Right ventricle myocardium inferior (tissue), 1 donor: ENCODE results near the gene CHCHD3. TPM values are rescaled to one million over a fixed set of nuclear protein-coding genes. Genes with fewer than 3 reads are reported as not detected.
"Not testable (repeated sequence)": the region's sequence is repeated elsewhere in the genome, so short reads cannot be mapped to it uniquely, and the experiment has no call there.

ENCODE experiments used
- ATAC-seq: fragments of 200-7000 bp; cut with Tn5 transposase; one replicate; pipeline ENCODE4 v1.9.1; 2020; ENCODE audit warnings: mild to moderate bottlenecking, moderate library complexity
- DNase-seq: peaks from one replicate; pipeline ENCODE4 v3.0.0; 2021; ENCODE audit errors: missing footprints
- intact Hi-C: fragments of 100-400 bp; cut with DNase I; formaldehyde crosslinking; loops from one replicate; pipeline ENCODE4 v1.11.0; 2022
- total RNA-seq: library from RNA; stranded (reverse); fragmentation: NEBNext Ultra II Directional; extraction: Animal tissue kit (Norgen Biotek cat#: 25700); gene quantifications from one replicate; pipeline ENCODE4 v1.2.1, GENCODE V29; 2021
- donor health status: DM: no; HTN: yes; CAD: no; lungs with severe emphysema.

The CHCHD3 gene
- total RNA-seq, 1 donor from 2014 or later: 169 TPM

- intact Hi-C loops: no loop called here
- ATAC-seq: no peak
- no peak for DNase-seq
Measured at GRCh38 chr7:132937286-132937685, 144.6 kb downstream of the CHCHD3 start.

GRCh38 chr7:132935608-132936007 lies 146.3 kb downstream of the CHCHD3 start:
- intact Hi-C loops: no loop called here
- ATAC-seq (no peak), DNase-seq (no peak)

GRCh38 chr7:132934017-132934416 lies 147.9 kb downstream of the CHCHD3 start:
- no peak for ATAC-seq
- intact Hi-C loops: no loop called here
- DNase-seq: no peak

- ATAC-seq: no peak
- intact Hi-C loops: no loop called here
- no peak for DNase-seq
Measured at GRCh38 chr7:132933072-132933458, 148.8 kb downstream of the CHCHD3 start.

GRCh38 chr7:132932296-132933071 lies 149.4 kb downstream of the CHCHD3 start:
- intact Hi-C loops: no loop called here
- ATAC-seq: no peak
- no peak for DNase-seq

GRCh38 chr7:132930881-132931280 lies 151.0 kb downstream of the CHCHD3 start:
- intact Hi-C loops: no loop called here
- DNase-seq (no peak), ATAC-seq (no peak)

- intact Hi-C loops, DNase-seq, ATAC-seq: not testable (repeated sequence)
Measured at GRCh38 chr7:132929944-132930343, 151.9 kb downstream of the CHCHD3 start.

GRCh38 chr7:132919771-132920170 lies 162.1 kb downstream of the CHCHD3 start:
- DNase-seq (no peak), ATAC-seq (no peak)
- intact Hi-C loops: no loop called here

GRCh38 chr7:132915647-132916046 lies 166.2 kb downstream of the CHCHD3 start:
- ATAC-seq (no peak), DNase-seq (no peak)
- intact Hi-C loops: no loop called here

GRCh38 chr7:132910657-132911056 lies 171.2 kb downstream of the CHCHD3 start:
- no peak for ATAC-seq
- no peak for DNase-seq
- intact Hi-C loops: no loop called here

GRCh38 chr7:132907380-132907940 lies 174.4 kb downstream of the CHCHD3 start:
- DNase-seq (no peak), ATAC-seq (no peak)

GRCh38 chr7:132906193-132906835 lies 175.6 kb downstream of the CHCHD3 start:
- no peak for DNase-seq
- ATAC-seq: no peak
- intact Hi-C loops: no loop called here

More at GRCh38 chr7:132907380-132907940, 174.4 kb downstream of the CHCHD3 start:
- intact Hi-C loops: no loop called here

GRCh38 chr7:132905136-132905535 lies 176.8 kb downstream of the CHCHD3 start:
- intact Hi-C loops, ATAC-seq, DNase-seq: not testable (repeated sequence)

GRCh38 chr7:132904209-132904608 lies 177.7 kb downstream of the CHCHD3 start:
- intact Hi-C loops: no loop called here
- DNase-seq (no peak), ATAC-seq (no peak)

GRCh38 chr7:132902294-132902693 lies 179.6 kb downstream of the CHCHD3 start:
- intact Hi-C loops, ATAC-seq, DNase-seq: not testable (repeated sequence)

- intact Hi-C loops: no loop called here
- DNase-seq (no peak), ATAC-seq (no peak)
Measured at GRCh38 chr7:132901241-132901640, 180.6 kb downstream of the CHCHD3 start.

GRCh38 chr7:132899833-132900232 lies 182.1 kb downstream of the CHCHD3 start:
- intact Hi-C loops: no loop called here
- no peak for ATAC-seq
- DNase-seq: no peak

- ATAC-seq, intact Hi-C loops, DNase-seq: not testable (repeated sequence)
Measured at GRCh38 chr7:132898641-132899175, 183.2 kb downstream of the CHCHD3 start.

GRCh38 chr7:132897093-132897687 lies 184.7 kb downstream of the CHCHD3 start:
- ATAC-seq: no peak
- intact Hi-C loops: no loop called here

More at GRCh38 chr7:132897093-132897687, 184.7 kb downstream of the CHCHD3 start:
- DNase-seq: no peak
